GM23338 (cell line): ENCODE data around the gene SLC35G1. TPM values are rescaled to one million over a fixed set of nuclear protein-coding genes. Genes with fewer than 3 reads are reported as not detected.

ENCODE experiments used
- ATAC-seq: fragments of 200-7000 bp; cut with Tn5 transposase; 3 replicates; pipeline ENCODE4 v1.9.1; 2020
- DNase-seq: peaks from one replicate; pipeline ENCODE4 v3.0.0-alpha.2; 2015; ENCODE audit warnings: low spot score
- H2AFZ ChIP-seq: fragments of 200-600 bp; sonication (generic); 2 replicates; pipeline ENCODE4 v1.8.0; 2016; ENCODE audit warnings: antibody characterized with exemption, mild to moderate bottlenecking, moderate library complexity
- H3F3A ChIP-seq: fragments of 200-600 bp; sonication (generic); replicated peaks from 2 replicates; pipeline ENCODE4 v1.8.0; 2017; ENCODE audit warnings: antibody characterized with exemption, mixed run types, low read depth
- H3K27ac ChIP-seq: fragments of 200-600 bp; sonication (generic); 2 replicates; pipeline ENCODE4 v1.6.1; 2016; ENCODE audit warnings: low read depth
- H3K27me3 ChIP-seq: fragments of 200-600 bp; sonication (generic); 2 replicates; pipeline ENCODE4 v1.8.0; 2016; ENCODE audit warnings: mild to moderate bottlenecking, mixed run types, moderate library complexity; ENCODE audit not compliant: insufficient read depth
- H3K36me3 ChIP-seq: fragments of 200-600 bp; sonication (generic); 2 replicates; pipeline ENCODE4 v1.8.0; 2016; ENCODE audit warnings: mild to moderate bottlenecking; ENCODE audit not compliant: insufficient read depth
- H3K4me1 ChIP-seq: fragments of 200-600 bp; sonication (generic); 2 replicates; pipeline ENCODE4 v1.8.0; 2016; ENCODE audit warnings: mild to moderate bottlenecking, moderate library complexity; ENCODE audit not compliant: insufficient read depth
- H3K4me2 ChIP-seq: fragments of 200-600 bp; sonication (generic); 2 replicates; pipeline ENCODE4 v1.7.1; 2017; ENCODE audit warnings: mixed run types
- H3K4me3 ChIP-seq: fragments of 200-600 bp; sonication (generic); 2 replicates; pipeline ENCODE4 v1.6.1; 2016; ENCODE audit warnings: mixed run types
- H3K79me2 ChIP-seq: fragments of 200-600 bp; sonication (generic); replicated peaks from 2 replicates; pipeline ENCODE4 v1.8.0; 2017; ENCODE audit warnings: mild to moderate bottlenecking; ENCODE audit not compliant: insufficient read depth
- H3K9me2 ChIP-seq: fragments of 200-600 bp; sonication (generic); 2 replicates; pipeline ENCODE4 v1.8.0; 2017; ENCODE audit not compliant: insufficient read depth
- H4K20me1 ChIP-seq: fragments of 200-600 bp; sonication (generic); replicated peaks from 2 replicates; pipeline ENCODE4 v1.8.0; 2017; ENCODE audit warnings: mild to moderate bottlenecking; ENCODE audit not compliant: insufficient read depth
- H3K27ac Mint-ChIP-seq: 2 replicates; pipeline ENCODE4 v1.8.0; 2020; ENCODE audit warnings: inconsistent platforms, mild to moderate bottlenecking, moderate library complexity, mixed read lengths
- H3K27me3 Mint-ChIP-seq: 3 replicates; pipeline ENCODE4 v1.8.0; 2022; ENCODE audit warnings: low read depth, mild to moderate bottlenecking, moderate library complexity, mixed read lengths, inconsistent platforms; ENCODE audit not compliant: insufficient read depth, poor library complexity
- H3K36me3 Mint-ChIP-seq: 3 replicates; pipeline ENCODE4 v1.8.0; 2021; ENCODE audit warnings: low read depth, mild to moderate bottlenecking, inconsistent platforms, moderate library complexity, mixed read lengths
- H3K4me1 Mint-ChIP-seq: 3 replicates; pipeline ENCODE4 v1.8.0; 2020; ENCODE audit warnings: mild to moderate bottlenecking, inconsistent platforms, mixed read lengths
- H3K4me3 Mint-ChIP-seq: 3 replicates; pipeline ENCODE4 v1.8.0; 2021; ENCODE audit warnings: moderate library complexity, mild to moderate bottlenecking, inconsistent platforms, mixed read lengths
- H3K9me3 Mint-ChIP-seq: 3 replicates; pipeline ENCODE4 v1.8.0; 2020; ENCODE audit warnings: moderate library complexity, mild to moderate bottlenecking, inconsistent platforms, mixed read lengths
- CREB1 ChIP-seq: fragments of 250-450 bp; sonication (Bioruptor Pico); IDR thresholded peaks from 2 replicates; pipeline ENCODE4 v1.5.0; 2020; ENCODE audit warnings: low read depth, mild to moderate bottlenecking, moderate library complexity
- EZH2 ChIP-seq: fragments of 200-600 bp; sonication (generic); IDR thresholded peaks from one replicate; pipeline ENCODE4 v1.8.0; 2017; ENCODE audit warnings: antibody characterized with exemption, mild to moderate bottlenecking, low read depth; ENCODE audit not compliant: unreplicated experiment
- EZH2phosphoT487 ChIP-seq: fragments of 200-600 bp; sonication (generic); IDR thresholded peaks from one replicate; pipeline ENCODE4 v1.8.1; 2018; ENCODE audit warnings: antibody characterized with exemption; ENCODE audit not compliant: unreplicated experiment
- NANOG ChIP-seq: IDR thresholded peaks from 2 replicates; pipeline ENCODE4 v1.6.1; 2016; ENCODE audit warnings: antibody characterized with exemption, borderline replicate concordance
- POLR2AphosphoS5 ChIP-seq: IDR thresholded peaks from 2 replicates; pipeline ENCODE4 v1.6.1; 2016; ENCODE audit warnings: antibody characterized with exemption, low read depth
- ZNF114 ChIP-seq: fragments of 250-450 bp; sonication (Bioruptor Pico); IDR thresholded peaks from 2 replicates; pipeline ENCODE4 v1.5.0; 2020; ENCODE audit warnings: mild to moderate bottlenecking, moderate library complexity
- ZNF331 ChIP-seq: fragments of 250-450 bp; sonication (Bioruptor Pico); IDR thresholded peaks from 2 replicates; pipeline ENCODE4 v1.5.0; 2020; ENCODE audit warnings: low read depth, mild to moderate bottlenecking, moderate library complexity
- polyA plus RNA-seq: library from polyadenylated mRNA; unstranded; fragments of >200 nt; fragmentation: Nextera tagmentation; extraction: Ambion mirVana; gene quantifications from 2 replicates; pipeline ENCODE4 v1.2.1, GENCODE V29; 2016
- total RNA-seq: library from RNA; depleted of rRNA; stranded (reverse); fragments of >200 nt; shearing (Covaris generic); gene quantifications from 2 replicates; pipeline ENCODE4 v1.2.3, GENCODE V29; 2014
- TF ChIP-seq, protein P1 (sequence below): fragments of 250-450 bp; sonication (Bioruptor Pico); IDR thresholded peaks from 2 replicates; pipeline ENCODE4 v1.5.0; 2020; ENCODE audit warnings: mild to moderate bottlenecking, moderate library complexity
- TF ChIP-seq, protein P2 (sequence below), 2 experiments: fragments of 200-600 bp in 1 of 2; sonication (generic) in 1 of 2; conservative IDR thresholded peaks; 2 replicates each; pipeline versions ENCODE4 v1.5.1 to v1.6.1; 2016 to 2017; ENCODE audit warnings: antibody characterized with exemption in 2 of 2, low read depth in 2 of 2, mild to moderate bottlenecking in 2 of 2, moderate library complexity in 1 of 2
- TF ChIP-seq, protein P3 (sequence below): IDR thresholded peaks from 2 replicates; pipeline ENCODE4 v1.6.1; 2016; ENCODE audit warnings: antibody characterized with exemption

SLC35G1 gene
- total and polyA plus RNA-seq, 2 experiments from 2014 or later, result 3.9 to 4.1 TPM

DNA sequence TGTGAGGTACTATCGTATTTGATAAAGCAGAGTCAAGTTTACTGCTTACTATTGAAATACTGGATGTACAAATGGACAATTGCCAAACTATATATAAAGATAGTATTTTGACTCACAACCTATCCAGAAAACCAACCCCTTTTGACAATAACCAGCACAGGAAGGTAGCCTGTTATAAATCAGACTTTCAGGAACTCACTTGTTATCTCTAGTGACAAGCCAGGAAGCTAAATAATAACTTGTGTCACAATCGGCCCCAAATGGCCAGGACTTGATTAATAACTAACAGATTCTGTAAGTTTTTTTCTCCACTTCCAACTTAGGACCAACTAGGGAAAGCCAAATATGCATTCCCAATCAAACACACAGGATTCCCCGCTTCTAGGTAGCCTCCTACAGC, 38.8 kb upstream of the SLC35G1 start (continued):
- TF ChIP-seq, protein P1, sequence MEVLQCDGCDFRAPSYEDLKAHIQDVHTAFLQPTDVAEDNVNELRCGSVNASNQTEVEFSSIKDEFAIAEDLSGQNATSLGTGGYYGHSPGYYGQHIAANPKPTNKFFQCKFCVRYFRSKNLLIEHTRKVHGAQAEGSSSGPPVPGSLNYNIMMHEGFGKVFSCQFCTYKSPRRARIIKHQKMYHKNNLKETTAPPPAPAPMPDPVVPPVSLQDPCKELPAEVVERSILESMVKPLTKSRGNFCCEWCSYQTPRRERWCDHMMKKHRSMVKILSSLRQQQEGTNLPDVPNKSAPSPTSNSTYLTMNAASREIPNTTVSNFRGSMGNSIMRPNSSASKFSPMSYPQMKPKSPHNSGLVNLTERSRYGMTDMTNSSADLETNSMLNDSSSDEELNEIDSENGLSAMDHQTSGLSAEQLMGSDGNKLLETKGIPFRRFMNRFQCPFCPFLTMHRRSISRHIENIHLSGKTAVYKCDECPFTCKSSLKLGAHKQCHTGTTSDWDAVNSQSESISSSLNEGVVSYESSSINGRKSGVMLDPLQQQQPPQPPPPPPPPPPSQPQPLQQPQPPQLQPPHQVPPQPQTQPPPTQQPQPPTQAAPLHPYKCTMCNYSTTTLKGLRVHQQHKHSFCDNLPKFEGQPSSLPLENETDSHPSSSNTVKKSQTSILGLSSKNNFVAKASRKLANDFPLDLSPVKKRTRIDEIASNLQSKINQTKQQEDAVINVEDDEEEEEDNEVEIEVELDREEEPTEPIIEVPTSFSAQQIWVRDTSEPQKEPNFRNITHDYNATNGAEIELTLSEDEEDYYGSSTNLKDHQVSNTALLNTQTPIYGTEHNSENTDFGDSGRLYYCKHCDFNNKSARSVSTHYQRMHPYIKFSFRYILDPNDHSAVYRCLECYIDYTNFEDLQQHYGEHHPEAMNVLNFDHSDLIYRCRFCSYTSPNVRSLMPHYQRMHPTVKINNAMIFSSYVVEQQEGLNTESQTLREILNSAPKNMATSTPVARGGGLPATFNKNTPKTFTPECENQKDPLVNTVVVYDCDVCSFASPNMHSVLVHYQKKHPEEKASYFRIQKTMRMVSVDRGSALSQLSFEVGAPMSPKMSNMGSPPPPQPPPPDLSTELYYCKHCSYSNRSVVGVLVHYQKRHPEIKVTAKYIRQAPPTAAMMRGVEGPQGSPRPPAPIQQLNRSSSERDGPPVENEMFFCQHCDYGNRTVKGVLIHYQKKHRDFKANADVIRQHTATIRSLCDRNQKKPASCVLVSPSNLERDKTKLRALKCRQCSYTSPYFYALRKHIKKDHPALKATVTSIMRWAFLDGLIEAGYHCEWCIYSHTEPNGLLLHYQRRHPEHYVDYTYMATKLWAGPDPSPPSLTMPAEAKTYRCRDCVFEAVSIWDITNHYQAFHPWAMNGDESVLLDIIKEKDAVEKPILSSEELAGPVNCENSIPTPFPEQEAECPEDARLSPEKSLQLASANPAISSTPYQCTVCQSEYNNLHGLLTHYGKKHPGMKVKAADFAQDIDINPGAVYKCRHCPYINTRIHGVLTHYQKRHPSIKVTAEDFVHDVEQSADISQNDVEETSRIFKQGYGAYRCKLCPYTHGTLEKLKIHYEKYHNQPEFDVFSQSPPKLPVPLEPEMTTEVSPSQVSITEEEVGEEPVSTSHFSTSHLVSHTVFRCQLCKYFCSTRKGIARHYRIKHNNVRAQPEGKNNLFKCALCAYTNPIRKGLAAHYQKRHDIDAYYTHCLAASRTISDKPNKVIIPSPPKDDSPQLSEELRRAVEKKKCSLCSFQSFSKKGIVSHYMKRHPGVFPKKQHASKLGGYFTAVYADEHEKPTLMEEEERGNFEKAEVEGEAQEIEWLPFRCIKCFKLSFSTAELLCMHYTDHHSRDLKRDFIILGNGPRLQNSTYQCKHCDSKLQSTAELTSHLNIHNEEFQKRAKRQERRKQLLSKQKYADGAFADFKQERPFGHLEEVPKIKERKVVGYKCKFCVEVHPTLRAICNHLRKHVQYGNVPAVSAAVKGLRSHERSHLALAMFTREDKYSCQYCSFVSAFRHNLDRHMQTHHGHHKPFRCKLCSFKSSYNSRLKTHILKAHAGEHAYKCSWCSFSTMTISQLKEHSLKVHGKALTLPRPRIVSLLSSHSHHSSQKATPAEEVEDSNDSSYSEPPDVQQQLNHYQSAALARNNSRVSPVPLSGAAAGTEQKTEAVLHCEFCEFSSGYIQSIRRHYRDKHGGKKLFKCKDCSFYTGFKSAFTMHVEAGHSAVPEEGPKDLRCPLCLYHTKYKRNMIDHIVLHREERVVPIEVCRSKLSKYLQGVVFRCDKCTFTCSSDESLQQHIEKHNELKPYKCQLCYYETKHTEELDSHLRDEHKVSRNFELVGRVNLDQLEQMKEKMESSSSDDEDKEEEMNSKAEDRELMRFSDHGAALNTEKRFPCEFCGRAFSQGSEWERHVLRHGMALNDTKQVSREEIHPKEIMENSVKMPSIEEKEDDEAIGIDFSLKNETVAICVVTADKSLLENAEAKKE (CRISPR knock-in tag), result no peak
- no peak for TF ChIP-seq ZNF114 (CRISPR knock-in tag)
- TF ChIP-seq EZH2phosphoT487, result no peak
- no peak for TF ChIP-seq EZH2

DNA sequence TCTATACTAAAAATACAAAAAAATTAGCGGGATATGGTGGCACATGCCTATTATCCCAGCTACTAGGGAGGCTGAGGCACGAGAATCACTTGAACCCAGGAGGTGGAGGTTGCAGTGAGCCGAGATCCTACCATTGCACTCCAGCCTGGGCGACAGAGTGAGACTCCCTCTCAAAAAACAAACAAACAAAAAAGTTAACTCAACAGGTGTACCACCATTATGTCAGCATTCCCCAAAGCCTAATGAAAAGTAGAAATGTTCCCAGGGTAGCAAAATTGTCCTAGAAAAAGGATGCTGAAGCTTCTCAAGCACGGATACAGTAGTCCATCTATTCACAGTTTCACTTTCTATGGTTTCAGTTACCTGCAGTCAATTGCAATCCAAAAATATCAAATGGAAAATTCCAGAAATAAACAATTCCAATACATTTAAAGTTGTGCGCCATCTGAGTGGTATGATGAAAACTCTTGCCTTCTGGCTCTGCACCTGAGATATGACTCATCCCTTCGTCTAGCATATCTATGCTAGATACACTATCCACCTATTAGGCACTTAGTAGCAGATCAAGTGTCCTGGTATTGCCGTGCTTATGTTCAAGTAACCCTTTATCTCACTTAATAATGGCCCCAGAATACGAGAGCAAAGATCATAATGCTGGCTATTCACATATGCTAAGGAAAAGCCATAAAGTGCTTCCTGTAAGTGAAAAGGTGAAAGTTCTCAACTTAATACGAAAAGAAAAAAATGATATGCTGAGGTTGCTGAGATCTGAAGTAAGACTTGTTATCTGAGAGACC, 37.2 kb upstream of the SLC35G1 start:
- peaks cover 18% of the 10 kb centered on the region for H3K27me3 Mint-ChIP-seq
- H3K36me3 Mint-ChIP-seq, result peaks cover 1% of the 10 kb centered on the region
- Histone ChIP-seq H3F3A (no peaks in the 10 kb centered on the region), H3K4me1 (no peaks in the 10 kb centered on the region; the same call in 1 of the 2 replicates), H3K27me3 (peaks cover 71% of the 10 kb centered on the region), H3K27ac (no peak overlapping the region), H3K4me3 (no peak overlapping the region), H3K9me2 (no peaks in the 10 kb centered on the region), H2AFZ (no peak overlapping the region), H3K36me3 (no peaks in the 10 kb centered on the region), H3K79me2 (no peaks in the 10 kb centered on the region), H4K20me1 (no peaks in the 10 kb centered on the region), H3K4me2 (no peak overlapping the region)
- DNase-seq, result no peak
- H3K4me3 Mint-ChIP-seq, result no peak overlapping the region
- H3K4me1 Mint-ChIP-seq, result peaks cover 3% of the 10 kb centered on the region; the same call in 2 of the 3 replicates
- TF ChIP-seq ZNF331 (CRISPR knock-in tag) (no peak), EZH2 (no peak), POLR2AphosphoS5 (no peak), NANOG (no peak), CREB1 (CRISPR knock-in tag) (no peak)
- TF ChIP-seq, protein P2, sequence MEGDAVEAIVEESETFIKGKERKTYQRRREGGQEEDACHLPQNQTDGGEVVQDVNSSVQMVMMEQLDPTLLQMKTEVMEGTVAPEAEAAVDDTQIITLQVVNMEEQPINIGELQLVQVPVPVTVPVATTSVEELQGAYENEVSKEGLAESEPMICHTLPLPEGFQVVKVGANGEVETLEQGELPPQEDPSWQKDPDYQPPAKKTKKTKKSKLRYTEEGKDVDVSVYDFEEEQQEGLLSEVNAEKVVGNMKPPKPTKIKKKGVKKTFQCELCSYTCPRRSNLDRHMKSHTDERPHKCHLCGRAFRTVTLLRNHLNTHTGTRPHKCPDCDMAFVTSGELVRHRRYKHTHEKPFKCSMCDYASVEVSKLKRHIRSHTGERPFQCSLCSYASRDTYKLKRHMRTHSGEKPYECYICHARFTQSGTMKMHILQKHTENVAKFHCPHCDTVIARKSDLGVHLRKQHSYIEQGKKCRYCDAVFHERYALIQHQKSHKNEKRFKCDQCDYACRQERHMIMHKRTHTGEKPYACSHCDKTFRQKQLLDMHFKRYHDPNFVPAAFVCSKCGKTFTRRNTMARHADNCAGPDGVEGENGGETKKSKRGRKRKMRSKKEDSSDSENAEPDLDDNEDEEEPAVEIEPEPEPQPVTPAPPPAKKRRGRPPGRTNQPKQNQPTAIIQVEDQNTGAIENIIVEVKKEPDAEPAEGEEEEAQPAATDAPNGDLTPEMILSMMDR (conservative IDR thresholded peaks at IDR 0.05; ENCODE audit: low read depth in 2 of 2), result no peak
- TF ChIP-seq, protein P3, sequence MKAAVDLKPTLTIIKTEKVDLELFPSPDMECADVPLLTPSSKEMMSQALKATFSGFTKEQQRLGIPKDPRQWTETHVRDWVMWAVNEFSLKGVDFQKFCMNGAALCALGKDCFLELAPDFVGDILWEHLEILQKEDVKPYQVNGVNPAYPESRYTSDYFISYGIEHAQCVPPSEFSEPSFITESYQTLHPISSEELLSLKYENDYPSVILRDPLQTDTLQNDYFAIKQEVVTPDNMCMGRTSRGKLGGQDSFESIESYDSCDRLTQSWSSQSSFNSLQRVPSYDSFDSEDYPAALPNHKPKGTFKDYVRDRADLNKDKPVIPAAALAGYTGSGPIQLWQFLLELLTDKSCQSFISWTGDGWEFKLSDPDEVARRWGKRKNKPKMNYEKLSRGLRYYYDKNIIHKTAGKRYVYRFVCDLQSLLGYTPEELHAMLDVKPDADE, result no peak
- no peak for ATAC-seq
- peaks cover 19% of the 10 kb centered on the region for H3K9me3 Mint-ChIP-seq
- H3K27ac Mint-ChIP-seq, result no peak overlapping the region
